Activated T-cell treated with anti-CD3 and anti-CD28 coated beads, Interleukin-2, amount 50 U/mL, for 1 hour (primary cell): ENCODE data around the gene TFPT.
A peak's percentile ranks its signal among the peaks of the same experiment; 100 is the strongest.
"Not testable (repeated sequence)": the region's sequence is repeated elsewhere in the genome, so short reads cannot be mapped to it uniquely, and the experiment has no call there.

ENCODE experiments used
- DNase-seq: peaks from one replicate; pipeline ENCODE4 v3.0.0-alpha.2; 2020

TFPT gene

GRCh38 chr19:54114340-54115108 lies 933 bp downstream of the TFPT start:
- peak; percentile 40 for DNase-seq

DNA sequence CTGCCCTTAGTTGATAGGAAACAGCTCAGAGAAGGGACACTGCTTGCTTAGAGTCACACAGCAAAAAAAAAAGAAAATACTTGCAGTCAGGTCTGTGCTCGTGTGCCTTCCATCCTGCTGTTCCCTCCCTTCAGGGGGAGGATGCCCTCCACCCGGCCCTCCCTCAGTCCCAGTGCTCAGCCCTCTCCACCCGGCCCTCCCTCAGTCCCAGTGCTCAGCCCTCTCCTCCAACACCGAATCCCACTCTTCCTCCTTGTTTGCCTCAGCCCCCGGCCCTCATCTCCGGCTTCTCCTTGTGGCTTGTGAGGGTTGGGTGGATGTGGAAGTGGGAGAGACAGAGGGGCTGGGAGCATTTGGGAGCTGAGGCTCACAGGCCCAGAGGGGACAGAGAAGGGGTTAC lies 5.8 kb downstream of the TFPT start:
- no peak for DNase-seq

GRCh38 chr19:54108496-54108895 lies 7.0 kb downstream of the TFPT start:
- no peak for DNase-seq

DNA sequence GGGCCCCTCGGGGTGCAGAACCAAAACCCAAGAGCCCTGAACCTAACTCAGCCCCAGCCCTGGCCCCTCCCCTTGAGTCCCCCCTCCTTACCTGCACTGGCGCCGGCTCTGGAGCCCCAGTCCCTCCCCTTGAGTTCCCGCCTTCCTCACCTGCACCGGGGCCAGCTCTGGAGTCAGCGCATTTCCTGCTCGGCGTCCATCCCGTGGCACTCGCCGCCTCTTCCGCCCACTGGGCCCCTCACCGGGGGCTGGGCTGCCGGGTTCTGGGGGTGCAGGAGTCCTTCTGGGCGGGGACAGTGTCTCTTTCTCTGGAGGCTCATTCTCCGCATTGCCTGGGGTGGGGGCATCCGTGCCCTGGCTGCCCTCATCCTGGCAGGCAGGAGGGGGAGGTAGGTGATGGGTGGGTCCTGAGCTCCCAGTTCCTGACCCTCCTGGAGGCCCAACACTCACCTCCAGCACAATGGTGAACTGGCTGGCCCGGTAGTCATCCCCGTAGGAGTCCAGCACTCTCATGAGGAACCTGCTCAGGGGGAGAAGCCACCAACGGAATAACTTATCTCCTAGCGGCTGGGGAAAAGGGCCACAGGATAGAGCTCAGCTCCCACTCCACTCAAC lies 7.5 kb downstream of the TFPT start:
- DNase-seq, result no peak

DNA sequence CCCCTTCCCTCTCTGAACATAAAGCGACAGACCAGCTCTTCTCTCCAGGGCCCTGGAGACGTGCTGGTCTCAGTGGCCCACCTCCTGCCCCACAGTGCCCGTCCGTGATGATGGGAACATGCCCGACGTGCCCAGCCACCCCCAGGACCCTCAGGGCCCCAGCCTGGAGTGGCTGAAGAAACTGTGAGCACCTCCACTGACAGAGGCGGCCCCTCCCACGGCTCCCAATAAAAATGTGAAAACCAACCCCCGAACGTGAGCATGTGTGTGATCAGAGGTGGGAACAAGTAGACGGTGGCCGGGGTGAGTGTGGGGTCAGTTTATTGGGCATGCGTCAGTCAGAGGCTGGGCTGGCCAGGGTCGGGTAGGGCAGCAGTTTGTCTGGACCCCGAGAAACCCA lies 8.7 kb downstream of the TFPT start:
- no peak for DNase-seq

- DNase-seq, result no peak
Observed at GRCh38 chr19:54105796-54106195, 9.7 kb downstream of the TFPT start.

DNA sequence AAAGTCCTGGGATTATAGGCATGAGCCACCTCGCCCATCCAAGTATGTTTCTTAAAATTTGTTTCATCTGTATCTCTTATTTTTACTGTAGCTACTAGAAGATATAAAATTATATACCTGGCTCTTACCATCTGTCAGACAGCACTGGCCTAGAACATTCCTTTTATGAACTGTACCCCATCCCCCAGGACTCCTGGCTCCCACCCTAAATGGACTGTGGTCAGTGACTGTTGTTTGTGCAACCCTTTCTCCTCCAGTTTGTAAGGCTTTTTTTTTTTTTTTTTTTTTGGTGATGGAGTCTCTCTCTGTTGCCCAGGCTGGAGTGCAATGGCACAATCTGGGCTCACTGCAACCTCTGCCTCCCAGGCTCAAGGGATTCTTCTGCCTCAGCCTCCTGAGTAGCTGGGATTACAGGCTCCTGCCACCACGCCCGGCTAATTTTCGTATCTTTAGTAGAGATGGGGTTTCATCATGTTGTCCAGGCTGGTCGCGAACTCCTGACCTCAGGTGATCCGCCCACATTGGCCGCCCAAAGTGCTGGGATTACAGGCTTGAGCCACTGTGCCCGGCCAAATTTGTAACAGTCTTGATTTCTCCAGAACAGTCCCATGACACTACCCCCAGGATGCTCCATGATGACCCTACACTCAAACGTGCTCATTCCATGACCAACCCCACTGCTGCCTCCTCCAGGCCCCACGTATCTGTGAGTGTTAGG lies 10.3 kb downstream of the TFPT start:
- no peak for DNase-seq

DNA sequence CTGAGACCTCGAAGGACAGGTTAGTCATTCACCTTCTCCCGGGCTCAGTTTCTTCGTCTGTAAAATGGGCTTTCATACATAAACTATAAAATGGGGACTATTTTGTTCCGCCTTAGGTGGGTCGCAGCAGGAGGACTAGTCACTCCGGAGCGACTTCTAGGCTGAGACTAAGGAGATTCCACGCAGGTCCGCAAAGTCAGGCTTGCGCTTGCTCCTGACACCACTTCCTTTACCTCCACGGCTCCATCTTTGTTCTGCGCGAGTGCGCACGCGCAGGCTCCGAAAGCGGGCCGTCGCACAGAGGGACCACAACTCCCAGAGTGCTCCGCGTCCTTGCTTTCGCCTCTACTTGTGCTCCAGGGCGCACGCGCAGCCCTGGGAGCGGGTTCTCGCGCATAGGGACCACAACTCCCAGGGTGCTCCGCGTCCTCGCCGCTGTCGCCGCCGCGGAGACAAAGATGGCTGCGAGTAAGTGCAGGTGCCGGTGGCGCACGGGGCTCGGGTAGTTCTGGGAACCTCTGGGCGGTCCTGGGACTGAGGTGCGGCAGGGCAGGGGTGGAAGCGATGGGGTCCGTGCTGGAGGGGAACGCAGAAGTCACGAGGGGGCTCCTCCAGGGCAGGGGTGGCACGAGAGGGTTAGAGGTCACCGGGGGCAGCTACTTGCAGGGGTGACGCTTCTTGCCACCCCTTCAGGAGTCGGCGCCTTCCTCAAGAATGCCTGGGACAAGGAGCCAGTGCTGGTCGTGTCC lies 12.9 kb downstream of the TFPT start, which contains the start of gene NDUFA3:
Gene NDUFA3, plus strand, starts transcription at position 435 of the 749 bp plus-strand sequence. Its CDS starts 24 bp downstream, at position 459.
- DNase-seq, result peak; percentile 96

- DNase-seq, result no peak
Observed at GRCh38 chr19:54100561-54100960, 14.9 kb downstream of the TFPT start, which contains the start of gene OSCAR. Gene OSCAR (minus strand): TSS chr19:54100803. CDS start chr19:54100792, 11 bp downstream.

GRCh38 chr19:54099903-54100255 lies 15.6 kb downstream of the TFPT start:
- not testable (repeated sequence) for DNase-seq

- no peak for DNase-seq
Observed at GRCh38 chr19:54099190-54099902, 16.1 kb downstream of the TFPT start.

DNA sequence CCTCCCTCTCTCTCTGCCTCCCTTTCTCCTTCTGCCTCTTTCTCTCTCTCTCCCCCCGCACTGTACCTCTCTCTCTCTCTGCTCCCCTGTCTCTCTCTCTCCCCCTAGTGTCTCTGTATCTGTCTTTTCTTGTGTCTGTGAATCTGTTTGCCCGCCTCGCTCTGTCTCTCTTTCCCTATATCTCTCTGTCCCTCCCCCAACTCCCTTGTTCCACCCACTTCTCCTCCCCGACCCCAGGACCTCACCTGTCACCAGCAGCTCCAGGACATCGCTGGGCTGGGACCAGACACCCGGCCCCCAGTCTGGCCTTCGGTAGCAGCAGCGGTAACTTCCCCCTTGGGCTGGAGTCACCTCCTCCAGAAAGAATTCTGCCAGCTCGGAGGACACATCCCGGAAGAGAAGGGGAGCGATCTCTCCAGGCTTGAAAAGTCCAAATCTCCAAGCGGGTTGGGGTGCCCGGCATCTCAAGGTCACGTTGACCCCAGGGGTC lies 18.8 kb downstream of the TFPT start:
- peak; percentile 36 for DNase-seq

- DNase-seq, result peak; percentile 67
Observed at GRCh38 chr19:54095859-54096616, 19.4 kb downstream of the TFPT start.

DNA sequence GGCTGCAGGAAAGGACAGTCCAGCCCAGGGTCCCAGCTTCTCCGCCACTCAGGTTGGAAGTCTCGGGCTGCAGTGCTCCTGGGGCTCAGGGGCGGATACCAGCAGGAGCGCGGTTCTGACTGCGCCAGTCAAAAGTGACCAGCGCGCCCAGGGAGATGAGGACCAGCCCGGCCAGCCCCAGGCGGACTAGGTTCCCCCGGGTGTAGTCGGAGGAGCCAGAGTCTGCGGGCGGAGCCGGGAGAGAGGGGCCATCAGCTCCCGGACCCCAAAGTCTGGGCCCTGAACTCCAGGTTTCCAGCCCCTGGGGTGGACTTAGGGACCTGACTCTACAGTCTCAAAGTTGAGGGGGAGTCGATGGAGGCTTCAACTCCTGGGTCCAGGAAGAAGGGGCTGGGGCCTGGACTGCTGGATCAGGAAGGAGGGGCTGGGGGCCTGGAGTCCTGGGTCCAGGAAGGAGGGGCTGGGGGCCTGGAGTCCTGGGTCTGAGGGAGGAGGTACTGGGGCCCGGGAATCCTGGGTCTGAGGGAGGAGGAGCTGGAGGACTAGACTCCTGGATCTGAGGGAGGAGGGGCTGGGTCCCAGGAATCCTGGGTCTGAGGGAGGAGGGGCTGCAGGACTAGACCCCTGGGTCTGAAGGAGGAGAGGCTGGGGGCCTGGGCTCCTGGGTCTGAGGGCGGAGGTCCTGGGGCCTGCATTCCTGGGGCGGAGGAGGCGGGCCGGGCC lies 20.2 kb downstream of the TFPT start:
- DNase-seq, result no peak

DNA sequence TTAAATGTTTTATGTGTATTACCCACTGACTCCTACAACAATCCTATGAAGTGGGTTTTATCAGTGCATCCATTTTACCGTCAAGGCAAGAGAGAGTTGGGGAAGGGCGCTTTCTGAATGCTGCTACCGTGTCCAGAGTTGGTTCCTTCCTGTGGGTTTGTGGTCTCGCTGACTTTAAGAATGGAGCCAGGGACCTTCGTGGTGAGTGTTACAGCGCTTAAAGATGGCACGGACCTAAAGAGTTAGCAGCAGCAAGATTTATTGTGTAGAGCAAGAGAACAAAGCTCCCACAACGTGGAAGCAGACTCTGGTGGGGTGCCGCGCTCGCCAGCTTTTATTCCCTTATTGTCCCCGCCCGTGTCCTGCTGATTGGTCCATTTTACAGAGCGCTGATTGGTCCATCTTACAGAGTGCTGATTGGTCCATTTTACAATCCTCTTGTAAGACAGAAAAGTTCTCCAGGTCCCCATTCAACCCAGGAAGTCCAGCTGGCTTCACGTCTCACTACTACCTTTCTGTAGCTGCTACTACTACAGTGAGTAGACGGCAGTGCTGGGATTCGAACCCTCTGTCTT lies 20.9 kb downstream of the TFPT start:
- DNase-seq, result no peak

GRCh38 chr19:54084410-54084809 lies 31.0 kb downstream of the TFPT start:
- DNase-seq, result no peak

DNA sequence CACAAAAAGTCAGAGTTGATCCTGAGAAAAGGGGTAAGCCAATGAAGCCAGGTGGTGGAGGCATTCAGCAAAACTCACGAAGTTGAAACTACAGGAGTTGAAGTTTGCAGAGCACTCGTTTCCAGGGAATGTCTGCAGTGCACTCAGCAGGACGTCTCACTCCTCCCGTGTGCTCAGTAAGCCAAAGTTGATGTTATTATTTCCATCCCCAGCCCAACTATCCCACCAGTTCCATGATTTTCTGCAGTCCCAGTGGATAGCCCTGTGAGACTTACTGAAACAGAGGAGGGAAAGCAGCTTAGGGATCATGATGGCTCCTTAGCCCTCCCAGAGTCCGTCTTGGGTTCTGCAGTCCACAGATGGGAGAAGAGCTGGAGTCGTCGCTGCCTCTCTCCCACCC lies 34.4 kb downstream of the TFPT start, which contains the start of gene TARM1:
Gene TARM1, minus strand, starts transcription at position 334 of the 400 bp plus-strand sequence. Its CDS starts 25 bp downstream, at position 309.
- DNase-seq, result no peak

DNA sequence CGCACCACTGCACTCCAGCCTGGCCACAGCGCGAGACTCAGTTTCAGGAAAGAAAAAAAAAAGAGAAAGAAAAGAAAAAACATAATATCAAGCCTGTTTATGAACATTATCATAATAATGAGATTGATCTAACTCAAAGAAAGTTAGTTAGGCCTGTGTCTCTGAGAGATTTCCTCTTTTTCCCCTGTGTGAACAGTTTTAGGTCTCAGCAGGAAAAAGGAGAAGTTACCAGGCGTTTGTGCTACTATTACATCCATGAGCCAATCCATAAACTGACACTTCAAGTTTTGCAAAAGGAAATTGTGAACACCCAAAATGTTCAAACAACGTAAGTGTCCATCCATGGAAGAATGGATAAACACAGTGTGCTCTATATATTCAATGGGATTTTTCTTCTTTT lies 38.1 kb downstream of the TFPT start:
- DNase-seq, result no peak

DNA sequence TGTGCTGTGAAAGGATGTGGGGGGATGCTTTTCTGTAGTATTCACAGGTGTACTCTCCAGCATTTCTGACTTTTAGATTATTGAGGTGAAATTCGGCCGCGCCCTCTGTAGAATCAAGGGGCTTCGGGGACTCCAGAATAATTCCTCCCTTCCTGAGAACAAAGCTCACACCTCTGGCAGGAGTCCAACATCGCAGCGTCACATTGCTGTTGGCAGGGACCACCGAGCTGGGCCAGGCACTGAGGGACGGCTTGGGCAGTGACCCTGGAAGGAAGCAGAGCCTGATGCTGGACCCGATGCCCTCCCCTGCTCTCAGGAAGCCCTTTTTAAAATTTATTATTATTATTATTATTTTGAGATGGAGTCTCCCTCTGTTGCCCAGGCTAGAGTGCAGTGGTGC lies 40.6 kb downstream of the TFPT start:
- no peak for DNase-seq

GRCh38 chr19:54073829-54074228 lies 41.6 kb downstream of the TFPT start:
- DNase-seq, result no peak
